Right lobe of liver (tissue), 4 donors: ENCODE results near the gene ANKDD1A.

Experiments used
- CTCF ChIP-seq, 4 donors: fragments of 200-600 bp in 3 of 4; fragments of 450-650 bp in 1 of 4; IDR thresholded peaks; one replicate each; pipeline versions ENCODE4 v1.5.1 to v1.8.0; 2016 to 2022; ENCODE audit warnings: antibody characterized with exemption in 4 of 4, mild to moderate bottlenecking in 2 of 4
- POLR2A ChIP-seq: fragments of 450-650 bp; IDR thresholded peaks from one replicate; pipeline ENCODE4 v1.6.1; 2017; ENCODE audit warnings: antibody characterized with exemption, mild to moderate bottlenecking
- donor health status: DM: no; HTN: no; CAD: no.
- donor health status: DM: no; HTN: no; CAD: no.
- donor health status: DM: no; HTN: yes; CAD: no.

GRCh38 chr15:64938192-64938591, 26.5 kb downstream of the ANKDD1A start:
- TF ChIP-seq CTCF (IDR thresholded peaks at IDR 0.05), result no peak
- TF ChIP-seq POLR2A, result no peak
